Subcutaneous abdominal adipose tissue (tissue), 5 donors: ENCODE data around the gene TBC1D17.

Source experiments
- H3K27ac ChIP-seq: one replicate; pipeline ENCODE4 v1.7.0; 2013; ENCODE audit warnings: low read depth, mild to moderate bottlenecking, inconsistent platforms, low read length, moderate library complexity
- H3K27me3 ChIP-seq, 5 donors: one replicate each; pipeline ENCODE4 v1.7.0; 2013; ENCODE audit warnings: low read length in 5 of 5, inconsistent platforms in 1 of 5; ENCODE audit not compliant: control insufficient read depth in 5 of 5, insufficient read depth in 4 of 5
- H3K36me3 ChIP-seq, 5 donors: one replicate each; pipeline ENCODE4 v1.7.0; 2013; ENCODE audit warnings: low read length in 5 of 5; ENCODE audit not compliant: control insufficient read depth in 5 of 5, insufficient read depth in 5 of 5
- H3K4me1 ChIP-seq, 5 donors: one replicate each; pipeline ENCODE4 v1.7.0; 2013; ENCODE audit warnings: low read length in 5 of 5, mild to moderate bottlenecking in 3 of 5, moderate library complexity in 1 of 5; ENCODE audit not compliant: control insufficient read depth in 5 of 5, insufficient read depth in 5 of 5
- H3K4me3 ChIP-seq, 5 donors: one replicate each; pipeline ENCODE4 v1.7.0; 2013; ENCODE audit warnings: low read length in 5 of 5, low read depth in 1 of 5
- H3K9ac ChIP-seq, 5 donors: one replicate each; pipeline ENCODE4 v1.7.0; 2013; ENCODE audit warnings: low read length in 5 of 5, mild to moderate bottlenecking in 4 of 5, moderate library complexity in 3 of 5
- H3K9me3 ChIP-seq, 5 donors: one replicate each; pipeline ENCODE4 v1.7.0; 2013; ENCODE audit warnings: low read length in 5 of 5; ENCODE audit not compliant: control insufficient read depth in 5 of 5
- donor health status: healthy.
- donor health status: healthy.
- donor health status: healthy.
- donor health status: healthy.
- donor health status: healthy.

Gene TBC1D17

DNA sequence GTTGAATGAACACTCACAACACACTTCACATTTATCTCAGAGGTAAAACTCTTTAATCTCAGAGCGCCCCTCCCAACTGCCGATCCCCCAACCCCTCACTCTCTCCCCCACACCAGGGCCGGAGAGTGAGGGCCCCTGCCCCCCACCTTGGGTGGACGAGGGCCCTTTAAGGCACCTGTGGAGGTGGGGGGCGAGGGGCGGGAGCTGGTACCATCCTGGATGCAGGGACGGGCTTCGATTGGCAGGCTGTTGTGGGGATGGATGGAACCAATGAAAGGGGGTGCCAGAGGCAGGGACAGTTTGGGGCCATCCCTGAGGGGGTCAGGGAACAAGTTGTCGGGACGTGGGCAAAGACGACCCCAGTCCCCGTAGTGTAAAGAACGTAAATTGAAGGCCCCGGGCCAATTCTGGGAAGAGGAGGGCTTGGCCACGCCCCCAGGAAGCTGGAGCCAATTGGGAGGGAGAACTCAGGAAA is 8.5 kb upstream of the TBC1D17 start:
- peaks cover 8 to 61% (median 50%) of the 10 kb centered on the region in 5 donors for H3K4me1 ChIP-seq
- H3K36me3 ChIP-seq, result peaks cover 0 to 30% (median 9%) of the 10 kb centered on the region in 5 donors
- H3K9me3 ChIP-seq, result no peaks in the 10 kb centered on the region
- H3K4me3 ChIP-seq, result peak overlapping the region in 4 of 5 donors; percentile 35 to 72 (median 52)
- H3K9ac ChIP-seq, result peak overlapping the region in 4 of 5 donors; percentile 1 to 65 (median 57)
- H3K27me3 ChIP-seq, result no peaks in the 10 kb centered on the region
- H3K27ac ChIP-seq, result peak overlapping the region; percentile 90

DNA sequence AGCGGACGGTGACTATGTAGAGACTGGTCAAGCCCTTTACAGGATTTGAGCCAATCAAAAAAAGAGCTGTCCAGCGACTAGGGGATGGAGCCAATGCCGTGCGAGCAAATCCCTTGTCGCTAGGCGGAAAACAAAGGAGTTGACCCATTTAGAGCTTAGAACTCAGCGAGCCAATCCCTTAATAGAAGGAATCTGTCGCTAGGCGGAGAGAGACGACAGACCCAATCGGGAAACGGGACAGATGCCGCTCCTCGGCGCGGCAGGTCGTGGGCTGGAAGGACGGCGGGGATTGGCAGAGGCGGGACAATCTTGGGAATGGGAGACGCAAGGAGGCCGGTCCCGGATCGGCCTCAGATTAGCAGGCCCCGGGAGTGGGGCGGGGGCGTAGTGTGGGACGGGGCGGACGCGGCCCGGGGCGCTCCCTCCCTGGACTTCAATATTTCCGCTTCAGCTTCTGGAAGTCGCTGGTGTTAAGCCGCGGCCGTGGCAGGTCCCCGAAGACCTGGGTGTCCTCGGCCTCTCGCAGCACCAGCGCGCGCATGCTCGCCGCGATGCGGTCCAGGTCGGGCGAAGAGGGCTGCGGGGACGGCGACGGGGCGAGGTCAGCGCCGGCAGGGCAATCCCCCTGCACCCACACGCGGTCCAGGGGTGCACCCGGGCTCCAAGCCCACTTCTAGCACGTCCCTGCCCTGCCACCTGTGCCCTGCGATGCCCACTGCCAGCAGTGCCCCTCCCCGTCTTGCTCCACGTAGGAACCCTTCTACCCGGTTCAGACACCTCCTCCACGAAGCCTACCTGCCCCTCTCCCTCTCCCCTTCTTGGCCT is 7.8 kb upstream of the TBC1D17 start:
- no peaks in the 10 kb centered on the region for H3K9me3 ChIP-seq
- peaks cover 0 to 30% (median 9%) of the 10 kb centered on the region in 5 donors for H3K36me3 ChIP-seq
- H3K4me3 ChIP-seq, result peak overlapping the region; percentile 46 to 72 (median 63)
- H3K27me3 ChIP-seq, result no peaks in the 10 kb centered on the region
- peak overlapping the region; percentile 90 for H3K27ac ChIP-seq
- peak overlapping the region in 4 of 5 donors; percentile 65 to 84 (median 78) for H3K9ac ChIP-seq
- H3K4me1 ChIP-seq, result peaks cover 8 to 65% (median 51%) of the 10 kb centered on the region in 5 donors

DNA sequence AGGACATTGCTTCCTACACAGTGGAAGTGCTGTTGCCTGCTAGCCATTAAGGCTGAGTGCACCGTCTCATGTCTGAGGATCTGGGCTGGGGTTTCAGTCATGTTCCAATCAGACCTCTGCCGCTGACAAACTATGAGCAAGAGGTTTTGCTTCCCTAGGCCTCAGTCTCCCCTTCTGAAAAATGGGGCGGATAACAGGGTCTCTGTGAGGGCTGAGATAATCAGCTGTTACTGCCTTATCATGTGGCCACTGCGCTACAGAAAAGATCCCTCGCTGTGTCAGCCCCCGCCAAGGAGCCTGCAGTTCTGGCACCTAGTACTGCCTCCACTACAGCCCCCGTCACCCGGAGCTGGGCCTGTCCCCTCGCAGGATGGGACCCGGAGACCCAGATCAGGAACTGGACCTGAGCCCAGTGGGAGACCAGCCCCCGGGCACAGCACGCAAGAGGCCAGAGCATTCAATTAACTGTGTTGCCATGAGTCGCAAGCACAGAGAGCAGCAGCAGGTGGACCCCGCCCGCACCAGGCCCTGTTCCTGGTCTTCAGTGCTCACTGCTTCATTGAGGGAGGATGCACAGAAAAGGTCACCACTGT is 7.1 kb upstream of the TBC1D17 start:
- no peaks in the 10 kb centered on the region for H3K9me3 ChIP-seq
- peak overlapping the region; percentile 46 to 72 (median 63) for H3K4me3 ChIP-seq
- H3K9ac ChIP-seq, result peak overlapping the region in 4 of 5 donors; percentile 65 to 84 (median 78)
- peak overlapping the region; percentile 84 for H3K27ac ChIP-seq
- peaks cover 0 to 28% (median 9%) of the 10 kb centered on the region in 5 donors for H3K36me3 ChIP-seq
- H3K27me3 ChIP-seq, result no peaks in the 10 kb centered on the region
- peaks cover 8 to 66% (median 52%) of the 10 kb centered on the region in 5 donors for H3K4me1 ChIP-seq

DNA sequence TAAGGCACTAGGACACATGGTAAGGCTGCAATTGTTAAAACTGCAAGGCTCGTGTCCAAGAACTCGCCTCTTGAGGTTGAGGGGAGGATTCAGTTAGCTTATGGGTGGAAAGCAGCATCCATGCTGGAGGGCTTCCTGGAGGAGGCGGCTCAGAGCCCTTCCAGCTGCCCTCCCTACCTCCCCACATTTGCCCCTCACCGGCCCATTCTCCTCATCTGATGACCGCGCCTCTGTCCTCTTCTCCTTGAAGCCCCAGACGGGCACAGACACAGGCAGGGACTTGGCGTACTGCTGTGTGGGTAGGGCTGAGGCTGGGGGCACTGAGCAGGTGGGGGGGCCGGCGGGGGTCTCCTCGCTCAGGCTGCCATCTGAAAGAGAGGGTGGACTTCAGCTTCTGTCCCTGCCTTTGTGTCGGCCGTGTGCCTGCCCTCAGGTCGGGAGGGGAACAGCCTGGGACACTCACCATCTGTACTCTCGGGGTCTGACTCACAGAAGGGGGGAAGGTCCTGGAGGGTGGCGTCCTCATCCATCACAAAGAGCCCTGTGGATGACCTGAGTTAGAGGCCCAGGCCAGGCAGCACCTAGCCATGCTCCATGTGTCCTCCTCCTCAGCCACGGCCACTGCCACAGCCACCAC is 6.0 kb upstream of the TBC1D17 start:
- no peaks in the 10 kb centered on the region for H3K27me3 ChIP-seq
- H3K9me3 ChIP-seq, result no peaks in the 10 kb centered on the region
- no peak overlapping the region for H3K27ac ChIP-seq
- no peak overlapping the region for H3K9ac ChIP-seq
- no peak overlapping the region for H3K4me3 ChIP-seq
- peaks cover 8 to 62% (median 49%) of the 10 kb centered on the region in 5 donors for H3K4me1 ChIP-seq
- peaks cover 0 to 28% (median 9%) of the 10 kb centered on the region in 5 donors for H3K36me3 ChIP-seq

DNA sequence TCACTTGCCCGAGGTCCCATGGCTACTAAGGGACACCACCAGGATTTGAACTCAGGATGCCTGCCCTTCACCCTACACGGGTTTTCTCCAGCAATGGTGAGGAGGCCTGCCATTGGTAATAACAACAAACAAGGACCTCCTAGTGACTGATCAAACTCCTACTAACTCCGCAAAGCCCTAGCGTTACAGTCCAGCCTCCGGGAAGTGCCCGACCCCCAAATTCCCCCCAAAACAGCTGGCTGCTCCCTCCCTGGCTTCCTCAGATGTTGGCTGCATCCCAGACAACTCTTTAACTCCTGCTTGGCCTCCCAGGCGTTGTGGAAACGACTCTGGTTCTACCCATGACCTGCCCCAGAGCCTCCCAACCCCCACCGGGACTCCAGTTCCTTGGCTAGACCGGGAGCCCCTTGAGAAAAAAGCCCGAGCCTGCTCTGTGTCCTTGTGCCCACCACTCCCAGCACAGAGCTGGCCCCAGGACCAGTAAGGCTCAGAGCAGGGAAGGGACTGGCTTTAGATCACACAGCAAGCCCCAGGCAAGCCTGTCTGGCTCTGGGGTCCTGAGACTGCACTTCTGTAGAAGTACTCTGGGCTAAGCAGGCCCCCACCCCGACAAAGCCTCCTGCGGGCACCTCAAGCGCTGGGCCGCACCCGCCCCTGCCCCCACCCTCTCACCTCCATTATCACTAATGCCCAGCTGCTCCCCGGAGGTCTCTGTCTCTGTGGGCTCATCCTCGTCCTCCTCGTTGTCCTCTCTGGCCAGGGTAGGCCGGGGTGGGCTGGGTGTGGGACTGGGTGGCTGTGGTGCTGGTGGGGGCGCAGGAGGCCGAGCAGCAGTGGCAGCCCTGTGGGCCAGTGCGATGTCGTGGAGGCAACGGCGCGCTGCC is 5.0 kb upstream of the TBC1D17 start:
- H3K27ac ChIP-seq, result no peak overlapping the region
- no peaks in the 10 kb centered on the region for H3K27me3 ChIP-seq
- peaks cover 11 to 53% (median 42%) of the 10 kb centered on the region in 5 donors for H3K4me1 ChIP-seq
- no peak overlapping the region for H3K4me3 ChIP-seq
- no peaks in the 10 kb centered on the region for H3K9me3 ChIP-seq
- peaks cover 0 to 28% (median 9%) of the 10 kb centered on the region in 5 donors for H3K36me3 ChIP-seq
- no peak overlapping the region for H3K9ac ChIP-seq

DNA sequence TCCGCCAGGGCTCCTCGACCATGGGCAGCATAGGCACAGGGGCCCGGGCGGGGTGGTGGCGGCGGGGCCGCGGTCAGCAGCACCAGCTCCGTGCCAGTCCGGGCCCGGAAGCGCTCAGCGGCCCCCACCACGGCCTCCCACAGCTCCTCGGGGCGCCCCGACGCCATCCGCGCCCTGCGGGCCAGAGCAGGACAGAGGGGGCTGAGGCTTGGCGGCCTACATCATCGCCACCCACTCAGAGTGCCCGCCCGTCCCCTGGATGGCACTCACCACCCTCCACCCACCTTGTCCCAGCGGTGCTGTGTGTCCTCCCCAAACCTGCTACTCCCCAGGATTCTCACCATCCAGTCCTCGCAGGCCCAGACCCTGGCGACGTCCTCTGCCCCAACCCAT is 4.4 kb upstream of the TBC1D17 start:
- Histone ChIP-seq H3K4me3 (no peak overlapping the region), H3K27ac (no peak overlapping the region), H3K27me3 (no peaks in the 10 kb centered on the region), H3K9ac (no peak overlapping the region), H3K9me3 (no peaks in the 10 kb centered on the region), H3K36me3 (peaks cover 0 to 28% (median 9%) of the 10 kb centered on the region in 5 donors), H3K4me1 (peaks cover 11 to 50% (median 39%) of the 10 kb centered on the region in 5 donors)

DNA sequence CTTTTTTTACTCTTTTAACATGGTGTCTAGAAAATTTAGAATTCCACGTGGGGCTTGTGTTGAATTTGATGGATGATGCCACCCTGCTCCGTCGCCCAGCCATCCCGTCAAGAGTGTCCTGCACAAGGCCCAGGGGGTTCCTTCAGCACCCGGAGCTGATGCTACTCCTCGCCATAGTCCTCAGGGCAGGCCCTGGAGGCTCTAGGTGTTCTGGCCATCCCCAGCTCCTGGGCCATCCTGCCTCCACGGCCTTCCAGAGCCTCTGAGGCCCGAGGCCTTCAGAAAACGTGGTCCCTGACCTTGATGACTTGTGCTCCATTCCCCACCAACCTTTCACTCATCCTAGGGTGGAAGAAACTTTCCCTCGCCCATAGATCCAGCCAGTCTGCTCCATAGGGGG is 3.7 kb upstream of the TBC1D17 start:
- peak overlapping the region in 1 of 5 donors; percentile 2 for H3K9ac ChIP-seq
- H3K4me3 ChIP-seq, result no peak overlapping the region
- H3K27me3 ChIP-seq, result no peaks in the 10 kb centered on the region
- H3K36me3 ChIP-seq, result peaks cover 0 to 33% (median 12%) of the 10 kb centered on the region in 5 donors
- H3K4me1 ChIP-seq, result peaks cover 11 to 50% (median 39%) of the 10 kb centered on the region in 5 donors
- no peaks in the 10 kb centered on the region for H3K9me3 ChIP-seq
- no peak overlapping the region for H3K27ac ChIP-seq

DNA sequence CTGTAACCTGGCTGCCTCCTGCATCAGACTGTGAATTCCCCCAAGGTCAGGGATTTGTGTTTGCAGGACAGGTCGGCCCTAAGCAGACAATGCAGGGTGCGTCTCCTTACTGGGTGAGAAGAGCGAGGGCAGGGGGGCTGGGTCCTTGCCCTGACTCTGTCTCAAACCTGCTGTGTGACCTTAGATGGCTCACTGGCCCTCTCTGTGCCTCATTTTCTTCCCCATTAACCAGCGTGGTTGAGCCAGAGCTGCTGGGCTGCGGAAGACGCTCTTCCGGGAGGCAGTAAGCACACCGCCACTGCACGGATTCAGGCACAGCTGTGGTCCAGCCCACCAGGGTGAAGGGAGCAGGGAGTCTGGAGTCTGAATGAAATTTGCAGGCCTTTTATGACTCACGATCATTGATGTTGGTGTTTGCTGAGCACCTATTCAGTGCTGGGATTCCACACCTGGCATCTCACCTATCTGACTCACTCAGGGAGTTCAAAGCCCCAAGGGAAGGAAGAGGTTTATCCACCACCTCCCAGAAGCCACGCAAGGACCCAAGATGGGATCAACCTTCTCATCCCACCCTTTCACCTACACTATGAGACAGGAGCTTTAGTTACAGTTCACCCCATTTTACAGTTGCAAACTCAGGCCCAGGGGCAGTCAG is 2.9 kb upstream of the TBC1D17 start:
- Histone ChIP-seq H3K9ac (peak overlapping the region in 4 of 5 donors; percentile 38 to 100 (median 96)), H3K4me1 (peaks cover 6 to 50% (median 40%) of the 10 kb centered on the region in 5 donors), H3K4me3 (no peak overlapping the region), H3K36me3 (peaks cover 0 to 41% (median 19%) of the 10 kb centered on the region in 5 donors), H3K9me3 (no peaks in the 10 kb centered on the region), H3K27ac (no peak overlapping the region), H3K27me3 (no peaks in the 10 kb centered on the region)

DNA sequence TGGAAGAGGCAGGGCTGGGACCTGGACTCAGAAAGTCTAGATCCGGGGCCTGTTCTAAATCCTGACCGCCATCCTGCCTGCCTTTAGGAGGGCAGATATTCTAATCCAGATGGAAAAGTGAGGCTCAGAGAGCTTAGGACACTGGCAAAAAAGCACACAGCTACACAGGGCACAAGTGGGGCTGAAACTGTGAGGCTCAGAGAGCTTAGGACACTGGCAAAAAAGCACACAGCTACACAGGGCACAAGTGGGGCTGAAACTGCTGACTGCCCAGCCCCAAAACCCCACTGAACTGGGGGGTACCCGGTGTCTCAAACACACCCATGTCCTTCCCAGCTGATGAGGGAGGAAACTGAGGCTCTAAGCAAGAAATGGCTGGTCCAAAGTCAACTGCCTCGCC is 2.3 kb upstream of the TBC1D17 start:
- H3K9me3 ChIP-seq, result no peaks in the 10 kb centered on the region
- peak overlapping the region; percentile 82 to 100 (median 96) for H3K4me3 ChIP-seq
- H3K36me3 ChIP-seq, result peaks cover 0 to 46% (median 22%) of the 10 kb centered on the region in 5 donors
- peaks cover 4 to 45% (median 37%) of the 10 kb centered on the region in 5 donors for H3K4me1 ChIP-seq
- no peak overlapping the region for H3K27ac ChIP-seq
- H3K9ac ChIP-seq, result peak overlapping the region; percentile 63 to 100 (median 97)
- no peaks in the 10 kb centered on the region for H3K27me3 ChIP-seq
